HepG2 (cell line): ENCODE measurements around the gene CMTM2. TPM values are rescaled to one million over a fixed set of nuclear protein-coding genes. Genes with fewer than 3 reads are reported as not detected.

Experiments
- DR1 ChIP-seq: sonication (generic); formaldehyde crosslinking; IDR thresholded peaks from 2 replicates; pipeline ENCODE4 v1.8.0; 2021; ENCODE audit warnings: mild to moderate bottlenecking, missing genetic modification reagents, inconsistent platforms
- FOXA3 ChIP-seq: IDR thresholded peaks from 2 replicates; pipeline ENCODE4 v1.6.1; 2016; ENCODE audit warnings: missing genetic modification reagents, missing compliant biosample characterization
- NFKB2 ChIP-seq: sonication (generic); formaldehyde crosslinking; IDR thresholded peaks from 2 replicates; pipeline ENCODE4 v1.4.0; 2020; ENCODE audit warnings: missing genetic modification reagents, borderline replicate concordance
- NFYC ChIP-seq: IDR thresholded peaks from 2 replicates; pipeline ENCODE4 v1.6.1; 2016; ENCODE audit warnings: missing genetic modification reagents, missing compliant biosample characterization
- NR2F6 ChIP-seq, 2 experiments: IDR thresholded peaks; 2 replicates each; pipeline ENCODE4 v1.6.1; 2016; ENCODE audit warnings: antibody characterized with exemption in 1 of 2, mild to moderate bottlenecking in 1 of 2
- SMARCC2 ChIP-seq: fragments of 450-650 bp; IDR thresholded peaks from 2 replicates; pipeline ENCODE4 v1.6.1; 2017; ENCODE audit warnings: antibody characterized with exemption, mild to moderate bottlenecking
- SP140L ChIP-seq: sonication (generic); formaldehyde crosslinking; IDR thresholded peaks from 2 replicates; pipeline ENCODE4 v1.4.0; 2020; ENCODE audit warnings: missing genetic modification reagents, borderline replicate concordance
- SP5 ChIP-seq: IDR thresholded peaks from 2 replicates; pipeline ENCODE4 v1.6.1; 2016; ENCODE audit warnings: low read depth, borderline replicate concordance
- SUZ12 ChIP-seq: fragments of 150-350 bp; IDR thresholded peaks from 2 replicates; pipeline ENCODE4 v1.6.1; 2014; ENCODE audit warnings: low read depth, low read length
- TBP ChIP-seq: sonication (generic); formaldehyde crosslinking; IDR thresholded peaks from 2 replicates; pipeline ENCODE4 v1.5.0; 2020; ENCODE audit warnings: missing genetic modification reagents
- ZBTB1 ChIP-seq: sonication (generic); formaldehyde crosslinking; IDR thresholded peaks from 2 replicates; pipeline ENCODE4 v1.4.0; 2020; ENCODE audit warnings: missing genetic modification reagents, borderline replicate concordance
- ZKSCAN1 ChIP-seq: fragments of 150-350 bp; IDR thresholded peaks from 2 replicates; pipeline ENCODE4 v1.6.1; 2014; ENCODE audit warnings: low read length
- ZMYM2 ChIP-seq: sonication (generic); formaldehyde crosslinking; IDR thresholded peaks from 2 replicates; pipeline ENCODE4 v1.8.0; 2022; ENCODE audit warnings: mild to moderate bottlenecking, missing genetic modification reagents
- ZMYM3 ChIP-seq: sonication (generic); formaldehyde crosslinking; IDR thresholded peaks from 2 replicates; pipeline ENCODE4 v1.5.1; 2020; ENCODE audit warnings: mild to moderate bottlenecking, missing genetic modification reagents
- ZNF207 ChIP-seq: fragments of 450-650 bp; IDR thresholded peaks from 2 replicates; pipeline ENCODE4 v1.6.1; 2016; ENCODE audit warnings: antibody characterized with exemption, borderline replicate concordance
- ZNF326 ChIP-seq: sonication (generic); formaldehyde crosslinking; IDR thresholded peaks from 2 replicates; pipeline ENCODE4 v1.4.0; 2020; ENCODE audit warnings: missing genetic modification reagents, borderline replicate concordance
- ZNF451 ChIP-seq: sonication (generic); formaldehyde crosslinking; IDR thresholded peaks from 2 replicates; pipeline ENCODE4 v1.5.0; 2020; ENCODE audit warnings: mild to moderate bottlenecking, missing genetic modification reagents
- ZNF484 ChIP-seq: sonication (generic); formaldehyde crosslinking; IDR thresholded peaks from 2 replicates; pipeline ENCODE4 v1.5.1; 2020; ENCODE audit warnings: mild to moderate bottlenecking, low read depth, missing genetic modification reagents, borderline replicate concordance
- ZNF530 ChIP-seq: sonication (generic); formaldehyde crosslinking; IDR thresholded peaks from 2 replicates; pipeline ENCODE4 v1.5.0; 2020; ENCODE audit warnings: low read depth, mild to moderate bottlenecking, missing genetic modification reagents
- ZNF562 ChIP-seq: sonication (generic); formaldehyde crosslinking; IDR thresholded peaks from 2 replicates; pipeline ENCODE4 v1.8.0; 2022; ENCODE audit warnings: missing genetic modification reagents, borderline replicate concordance
- ZNF678 ChIP-seq: sonication (generic); formaldehyde crosslinking; IDR thresholded peaks from 2 replicates; pipeline ENCODE4 v1.4.0; 2020; ENCODE audit warnings: mild to moderate bottlenecking, missing genetic modification reagents
- ZNF720 ChIP-seq: sonication (generic); formaldehyde crosslinking; IDR thresholded peaks from 2 replicates; pipeline ENCODE4 v1.4.0; 2020; ENCODE audit warnings: missing genetic modification reagents
- ZNF746 ChIP-seq: sonication (generic); formaldehyde crosslinking; IDR thresholded peaks from 2 replicates; pipeline ENCODE4 v1.8.0; 2022; ENCODE audit warnings: mild to moderate bottlenecking, missing genetic modification reagents
- ZNF761 ChIP-seq: sonication (generic); formaldehyde crosslinking; conservative IDR thresholded peaks from 2 replicates; pipeline ENCODE4 v1.4.0; 2020; ENCODE audit warnings: mild to moderate bottlenecking, missing genetic modification reagents
- polyA plus RNA-seq, 8 experiments: library from polyadenylated mRNA; depleted of rRNA in 3 of 8; stranded (reverse) in 7 of 8; unstranded in 1 of 8; fragments of >200 nt; fragmentation: Illumina TruSeq in 4 of 8; extraction: Trizol in 4 of 8; gene quantifications; 2 replicates each; pipeline versions ENCODE4 v1.2.1 to v1.2.3, GENCODE V29; 2011 to 2016; ENCODE audit warnings: low read depth in 4 of 8, missing spikeins in 1 of 8, mixed read lengths in 1 of 8; ENCODE audit not compliant: insufficient read depth in 1 of 8
- total RNA-seq, 5 experiments: library from RNA; depleted of rRNA; stranded (reverse); fragments of >200 nt; fragmentation: Illumina TruSeq; extraction: Trizol; gene quantifications; 2 replicates each; pipeline ENCODE4 v1.2.3, GENCODE V29; 2016; ENCODE audit warnings: low read depth in 1 of 5
- TF ChIP-seq, protein P1 (sequence below): sonication (generic); formaldehyde crosslinking; IDR thresholded peaks from 2 replicates; pipeline ENCODE4 v1.4.0; 2020; ENCODE audit warnings: missing genetic modification reagents, mild to moderate bottlenecking, borderline replicate concordance
- TF ChIP-seq, protein P2 (sequence below): sonication (generic); formaldehyde crosslinking; IDR thresholded peaks from 2 replicates; pipeline ENCODE4 v1.9.0; 2022; ENCODE audit warnings: low read depth, missing genetic modification reagents

Gene CMTM2
- total and polyA plus RNA-seq, 2 of the 13 experiments (the other 11 are each of a cell fraction or from before 2014, with no cell fraction given) = not detected

DNA sequence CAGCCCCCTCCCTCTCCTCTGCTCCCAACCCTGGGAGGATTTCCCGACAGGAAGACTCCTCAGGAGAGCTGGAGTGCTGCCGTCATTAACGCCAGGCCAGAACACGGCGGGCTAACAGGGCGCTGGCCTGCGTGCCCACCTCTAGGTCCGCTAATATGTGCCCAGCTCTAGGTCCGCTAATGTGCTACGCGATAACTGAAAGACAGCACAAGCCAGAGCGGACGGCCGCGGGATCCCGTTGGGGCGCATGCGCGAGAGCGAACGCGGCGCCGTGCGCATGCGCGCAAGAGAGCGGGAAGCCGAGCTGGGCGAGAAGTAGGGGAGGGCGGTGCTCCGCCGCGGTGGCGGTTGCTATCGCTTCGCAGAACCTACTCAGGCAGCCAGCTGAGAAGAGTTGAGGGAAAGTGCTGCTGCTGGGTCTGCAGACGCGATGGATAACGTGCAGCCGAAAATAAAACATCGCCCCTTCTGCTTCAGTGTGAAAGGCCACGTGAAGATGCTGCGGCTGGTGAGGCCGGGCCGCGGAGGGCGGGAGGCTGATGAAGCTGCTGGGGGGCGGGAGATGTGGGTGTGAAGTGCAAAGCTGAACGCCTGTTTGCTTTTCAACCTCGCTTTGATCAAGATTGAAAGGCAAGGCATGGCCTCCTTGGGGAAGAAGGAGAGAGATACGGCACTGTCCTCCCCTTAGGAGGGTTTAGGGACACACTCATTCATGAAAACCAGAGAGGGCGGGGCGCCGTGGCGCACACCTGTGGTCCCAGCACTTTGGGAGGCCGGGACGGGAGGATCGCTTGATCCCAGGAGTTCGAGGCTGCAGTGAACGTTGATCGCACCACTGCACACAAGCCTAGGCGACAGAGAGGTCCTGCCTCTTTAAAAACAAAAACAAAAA lies 26.7 kb upstream of the CMTM2 start, which contains the start of gene CKLF (continued):
- TF ChIP-seq ZNF484 (CRISPR knock-in tag) (peak; percentile 89; the same call in 1 of the 2 replicates), TBP (CRISPR knock-in tag) (no peak; the same call in 1 of the 2 replicates), ZNF678 (CRISPR knock-in tag) (peak; percentile 99), NFKB2 (CRISPR knock-in tag) (peak; percentile 99), ZBTB1 (no peak; the same call in 1 of the 2 replicates), ZKSCAN1 (no peak), ZNF562 (CRISPR knock-in tag) (peak; percentile 97), NR2F6 (IDR thresholded peaks at IDR 0.05) (no peak), NR2F6 (CRISPR knock-in tag; IDR thresholded peaks at IDR 0.05) (peak; percentile 45; the same call in 1 of the 2 replicates), ZNF451 (peak; percentile 100), SP140L (CRISPR knock-in tag) (peak; percentile 72; the same call in 1 of the 2 replicates), SUZ12 (no peak), DR1 (CRISPR knock-in tag) (peak; percentile 91), SP5 (peak; percentile 73; the same call in 1 of the 2 replicates), ZNF720 (CRISPR knock-in tag) (no peak; the same call in 1 of the 2 replicates), ZNF326 (no peak), ZMYM3 (CRISPR knock-in tag) (peak; percentile 88), ZNF746 (peak; percentile 93), SMARCC2 (no peak), ZNF530 (peak; percentile 94), FOXA3 (CRISPR knock-in tag) (peak; percentile 54), NFYC (CRISPR knock-in tag) (peak; percentile 53), ZNF207 (no peak), ZMYM2 (CRISPR knock-in tag) (peak; percentile 94), ZNF761 (CRISPR knock-in tag) (peak; percentile 99)
- TF ChIP-seq, protein P1, sequence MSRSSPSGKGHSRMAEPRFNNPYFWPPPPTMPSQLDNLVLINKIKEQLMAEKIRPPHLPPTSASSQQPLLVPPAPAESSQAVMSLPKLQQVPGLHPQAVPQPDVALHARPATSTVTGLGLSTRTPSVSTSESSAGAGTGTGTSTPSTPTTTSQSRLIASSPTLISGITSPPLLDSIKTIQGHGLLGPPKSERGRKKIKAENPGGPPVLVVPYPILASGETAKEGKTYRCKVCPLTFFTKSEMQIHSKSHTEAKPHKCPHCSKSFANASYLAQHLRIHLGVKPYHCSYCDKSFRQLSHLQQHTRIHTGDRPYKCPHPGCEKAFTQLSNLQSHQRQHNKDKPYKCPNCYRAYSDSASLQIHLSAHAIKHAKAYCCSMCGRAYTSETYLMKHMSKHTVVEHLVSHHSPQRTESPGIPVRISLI (CRISPR knock-in tag) = no peak
- TF ChIP-seq, protein P2, sequence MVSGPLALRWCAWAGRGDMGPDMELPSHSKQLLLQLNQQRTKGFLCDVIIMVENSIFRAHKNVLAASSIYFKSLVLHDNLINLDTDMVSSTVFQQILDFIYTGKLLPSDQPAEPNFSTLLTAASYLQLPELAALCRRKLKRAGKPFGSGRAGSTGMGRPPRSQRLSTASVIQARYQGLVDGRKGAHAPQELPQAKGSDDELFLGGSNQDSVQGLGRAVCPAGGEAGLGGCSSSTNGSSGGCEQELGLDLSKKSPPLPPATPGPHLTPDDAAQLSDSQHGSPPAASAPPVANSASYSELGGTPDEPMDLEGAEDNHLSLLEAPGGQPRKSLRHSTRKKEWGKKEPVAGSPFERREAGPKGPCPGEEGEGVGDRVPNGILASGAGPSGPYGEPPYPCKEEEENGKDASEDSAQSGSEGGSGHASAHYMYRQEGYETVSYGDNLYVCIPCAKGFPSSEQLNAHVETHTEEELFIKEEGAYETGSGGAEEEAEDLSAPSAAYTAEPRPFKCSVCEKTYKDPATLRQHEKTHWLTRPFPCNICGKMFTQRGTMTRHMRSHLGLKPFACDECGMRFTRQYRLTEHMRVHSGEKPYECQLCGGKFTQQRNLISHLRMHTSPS = peak; percentile 81
